G401 (cell line): Measurements from ENCODE around the gene CDRT15L2. TPM values are rescaled to one million over a fixed set of nuclear protein-coding genes. Genes with fewer than 3 reads are reported as not detected.
"Not testable (repeated sequence)": the region's sequence is repeated elsewhere in the genome, so short reads cannot be mapped to it uniquely, and the experiment has no call there.

ENCODE experiments used
- DNase-seq: peaks from one replicate; pipeline ENCODE4 v3.0.0-alpha.2; 2015; ENCODE audit warnings: low spot score
- in situ Hi-C: cut with HindIII; loops from 2 replicates; pipeline ENCODE4 v1.10.0; 2016; ENCODE audit warnings: low sequenced_read_pairs, mixed read lengths
- total RNA-seq: library from RNA; depleted of rRNA; stranded (reverse); fragments of >200 nt; shearing (Covaris generic); gene quantifications from 2 replicates; pipeline ENCODE4 v1.2.3, GENCODE V29; 2014; rRNA removed

CDRT15L2 gene
- total RNA-seq, 1 experiment from 2014 or later = not detected

- DNase-seq, in situ Hi-C loops: not testable (repeated sequence)
Observed at GRCh38 chr17:20568604-20569003, 10.9 kb upstream of the CDRT15L2 start.

GRCh38 chr17:20571653-20572052 is 7.9 kb upstream of the CDRT15L2 start:
- in situ Hi-C loops, DNase-seq: not testable (repeated sequence)

- in situ Hi-C loops, DNase-seq: not testable (repeated sequence)
Observed at GRCh38 chr17:20573216-20573615, 6.3 kb upstream of the CDRT15L2 start.

- DNase-seq, in situ Hi-C loops: not testable (repeated sequence)
Observed at GRCh38 chr17:20575071-20575470, 4.5 kb upstream of the CDRT15L2 start.

GRCh38 chr17:20583891-20584577 is 4.5 kb downstream of the CDRT15L2 start:
- DNase-seq, in situ Hi-C loops: not testable (repeated sequence)

GRCh38 chr17:20588744-20589453 is 9.4 kb downstream of the CDRT15L2 start:
- peak; percentile 28 for DNase-seq
- in situ Hi-C loops = not testable (repeated sequence)

- in situ Hi-C loops = not testable (repeated sequence)
- peak; percentile 78 for DNase-seq
Observed at GRCh38 chr17:20589454-20589810, 9.9 kb downstream of the CDRT15L2 start.

GRCh38 chr17:20591040-20591439 is 11.5 kb downstream of the CDRT15L2 start:
- DNase-seq, in situ Hi-C loops: not testable (repeated sequence)

GRCh38 chr17:20605568-20605967 is 26.0 kb downstream of the CDRT15L2 start:
- in situ Hi-C loops, DNase-seq: not testable (repeated sequence)

GRCh38 chr17:20609490-20609889 is 30.0 kb downstream of the CDRT15L2 start:
- in situ Hi-C loops, DNase-seq: not testable (repeated sequence)

GRCh38 chr17:20611309-20611708 is 31.8 kb downstream of the CDRT15L2 start:
- DNase-seq = no peak
- in situ Hi-C loops = no loop called here

GRCh38 chr17:20612635-20613034 is 33.1 kb downstream of the CDRT15L2 start:
- in situ Hi-C loops = no loop called here
- DNase-seq = no peak

- no peak for DNase-seq
- in situ Hi-C loops = no loop called here
Observed at GRCh38 chr17:20613248-20613647, 33.7 kb downstream of the CDRT15L2 start.

GRCh38 chr17:20613905-20614304 is 34.4 kb downstream of the CDRT15L2 start:
- in situ Hi-C loops = no loop called here

GRCh38 chr17:20615461-20615860 is 35.9 kb downstream of the CDRT15L2 start:
- DNase-seq, in situ Hi-C loops: not testable (repeated sequence)

More at GRCh38 chr17:20613905-20614304, 34.4 kb downstream of the CDRT15L2 start:
- no peak for DNase-seq

Other genes with a start within 250 kb of the CDRT15L2 start
- gene LGALS9B, start 112.2 kb upstream of the CDRT15L2 start, total RNA-seq = not detected in 2 replicates